ENCODE data around the gene CORO1C.

The CORO1C gene

GRCh38 chr12:108607981-108608600 is 123.2 kb downstream of the CORO1C start:
- no peak for DNase-seq (ENCODE audit: low read depth)
- no peak overlapping the region for H3K4me3 ChIP-seq (ENCODE audit: low read depth, low read length)
- TF ChIP-seq, protein P1, sequence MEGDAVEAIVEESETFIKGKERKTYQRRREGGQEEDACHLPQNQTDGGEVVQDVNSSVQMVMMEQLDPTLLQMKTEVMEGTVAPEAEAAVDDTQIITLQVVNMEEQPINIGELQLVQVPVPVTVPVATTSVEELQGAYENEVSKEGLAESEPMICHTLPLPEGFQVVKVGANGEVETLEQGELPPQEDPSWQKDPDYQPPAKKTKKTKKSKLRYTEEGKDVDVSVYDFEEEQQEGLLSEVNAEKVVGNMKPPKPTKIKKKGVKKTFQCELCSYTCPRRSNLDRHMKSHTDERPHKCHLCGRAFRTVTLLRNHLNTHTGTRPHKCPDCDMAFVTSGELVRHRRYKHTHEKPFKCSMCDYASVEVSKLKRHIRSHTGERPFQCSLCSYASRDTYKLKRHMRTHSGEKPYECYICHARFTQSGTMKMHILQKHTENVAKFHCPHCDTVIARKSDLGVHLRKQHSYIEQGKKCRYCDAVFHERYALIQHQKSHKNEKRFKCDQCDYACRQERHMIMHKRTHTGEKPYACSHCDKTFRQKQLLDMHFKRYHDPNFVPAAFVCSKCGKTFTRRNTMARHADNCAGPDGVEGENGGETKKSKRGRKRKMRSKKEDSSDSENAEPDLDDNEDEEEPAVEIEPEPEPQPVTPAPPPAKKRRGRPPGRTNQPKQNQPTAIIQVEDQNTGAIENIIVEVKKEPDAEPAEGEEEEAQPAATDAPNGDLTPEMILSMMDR (conservative IDR thresholded peaks at IDR 0.05; ENCODE audit: low read depth, low read length), result no peak

- no peak for DNase-seq (ENCODE audit: low read depth)
- H3K4me3 ChIP-seq (ENCODE audit: low read depth, low read length), result no peak overlapping the region
- TF ChIP-seq, protein P1 (conservative IDR thresholded peaks at IDR 0.05; ENCODE audit: low read depth, low read length), result no peak
These were observed 124.8 kb downstream of the CORO1C start for GRCh38 chr12:108606492-108606891.

DNA sequence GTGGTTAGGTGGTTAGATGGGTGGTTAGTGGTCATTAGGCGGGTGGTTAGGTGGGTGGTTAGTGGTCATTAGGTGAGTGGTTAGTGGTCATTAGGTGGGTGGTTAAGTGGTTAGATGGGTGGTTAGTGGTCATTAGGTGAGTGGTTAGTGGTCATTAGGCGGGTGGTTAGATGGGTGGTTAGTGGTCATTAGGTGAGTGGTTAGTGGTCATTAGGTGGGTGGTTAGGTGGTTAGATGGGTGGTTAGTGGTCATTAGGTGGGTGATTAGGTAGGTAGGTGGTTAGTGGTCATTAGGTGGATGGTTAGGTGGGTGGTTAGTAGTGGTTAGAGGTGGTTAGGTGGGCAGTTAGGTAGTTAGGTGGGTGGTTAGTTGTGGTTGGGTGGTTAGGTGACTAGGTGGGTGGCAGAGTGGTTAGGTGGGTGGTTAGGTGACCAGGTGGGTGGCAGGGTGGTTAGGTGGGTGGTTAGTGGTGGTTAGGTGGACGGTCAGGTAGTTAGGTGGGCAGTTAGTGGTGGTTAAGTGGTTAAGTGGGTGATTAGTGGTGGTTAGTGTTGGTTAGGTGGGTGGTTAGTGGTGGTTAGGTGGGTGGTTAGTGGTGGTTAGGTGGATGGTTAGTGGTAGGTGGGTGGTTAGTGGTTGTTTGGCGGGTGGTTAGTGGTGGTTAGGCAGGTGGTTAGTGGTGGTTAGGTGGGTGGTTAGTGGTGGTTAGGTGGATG is 125.5 kb downstream of the CORO1C start:
- H3K4me3 ChIP-seq (ENCODE audit: low read depth, low read length), result no peak overlapping the region
- DNase-seq (ENCODE audit: low read depth), result no peak
- TF ChIP-seq, protein P1 (conservative IDR thresholded peaks at IDR 0.05; ENCODE audit: low read depth, low read length), result no peak

DNA sequence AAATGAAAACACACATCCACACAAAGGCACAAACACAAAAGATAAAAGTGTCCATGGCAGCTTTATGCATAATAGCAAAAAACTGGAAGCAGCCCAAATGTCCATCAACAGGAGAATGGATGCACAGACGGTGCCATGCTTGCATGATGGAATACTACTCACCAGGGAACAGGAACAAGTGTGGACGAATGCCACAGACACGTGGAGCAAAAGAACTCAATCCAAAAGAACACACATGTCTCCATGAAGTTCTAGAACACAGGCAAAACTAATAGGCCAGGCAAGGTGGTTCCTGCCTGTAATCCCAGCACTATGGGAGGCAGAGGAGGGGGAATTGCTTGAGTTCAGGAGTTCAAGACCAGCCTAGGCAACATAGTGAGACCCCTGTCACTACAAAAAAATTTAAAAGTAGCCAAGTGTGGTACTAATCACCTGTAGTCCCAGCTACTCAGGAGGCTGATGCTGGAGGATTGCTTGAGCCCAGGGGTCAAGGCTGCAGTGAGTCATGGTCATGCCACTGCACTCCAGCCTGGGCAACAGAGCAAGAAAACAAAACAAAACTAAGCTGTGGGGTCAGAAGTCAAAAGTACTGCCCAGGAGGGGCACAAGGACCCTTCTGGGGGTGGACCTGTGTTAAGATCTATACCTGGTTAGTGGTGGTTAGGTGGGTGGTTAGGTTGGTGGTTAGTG is 126.2 kb downstream of the CORO1C start:
- no peak overlapping the region for H3K4me3 ChIP-seq (ENCODE audit: low read depth, low read length)
- DNase-seq (ENCODE audit: low read depth), result peak; percentile 50
- TF ChIP-seq, protein P1 (conservative IDR thresholded peaks at IDR 0.05; ENCODE audit: low read depth, low read length), result no peak

DNA sequence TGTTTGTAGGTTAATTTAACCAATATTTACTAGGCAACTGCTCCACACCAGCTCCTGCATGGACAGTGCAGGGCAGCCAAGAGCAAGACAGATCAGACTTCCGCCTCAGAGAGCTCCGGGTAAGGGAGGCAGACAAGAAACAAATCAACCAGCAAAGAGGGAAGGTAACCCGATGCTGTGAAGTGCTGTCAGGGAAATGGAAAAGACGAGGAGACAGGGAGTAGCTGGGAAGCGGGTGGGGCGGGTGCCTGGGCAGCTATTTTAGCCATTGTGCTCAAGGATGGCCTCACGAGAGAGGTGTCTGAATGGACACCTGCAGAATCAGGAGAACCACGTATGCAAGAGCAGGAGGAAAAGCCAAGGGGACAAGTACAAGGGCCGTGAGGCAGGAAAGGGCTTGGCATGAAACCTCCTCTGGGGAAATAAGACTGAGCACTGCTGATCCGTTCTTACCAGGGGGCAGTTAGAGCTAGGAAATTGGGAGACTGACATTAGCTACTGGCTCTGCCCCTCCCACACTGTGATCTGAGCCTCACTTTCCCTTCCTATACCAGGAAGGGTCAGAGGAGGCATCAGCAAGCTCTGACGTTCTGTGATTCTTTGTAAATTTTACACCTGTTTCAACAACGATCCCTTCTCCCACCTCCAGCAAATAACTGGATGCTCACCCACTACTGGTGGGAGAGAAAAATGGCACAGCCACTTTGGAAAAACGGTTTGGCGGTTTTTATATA is 126.9 kb downstream of the CORO1C start:
- H3K4me3 ChIP-seq (ENCODE audit: low read depth, low read length), result no peak overlapping the region
- no peak for DNase-seq (ENCODE audit: low read depth)
- TF ChIP-seq, protein P1 (conservative IDR thresholded peaks at IDR 0.05; ENCODE audit: low read depth, low read length), result no peak

DNA sequence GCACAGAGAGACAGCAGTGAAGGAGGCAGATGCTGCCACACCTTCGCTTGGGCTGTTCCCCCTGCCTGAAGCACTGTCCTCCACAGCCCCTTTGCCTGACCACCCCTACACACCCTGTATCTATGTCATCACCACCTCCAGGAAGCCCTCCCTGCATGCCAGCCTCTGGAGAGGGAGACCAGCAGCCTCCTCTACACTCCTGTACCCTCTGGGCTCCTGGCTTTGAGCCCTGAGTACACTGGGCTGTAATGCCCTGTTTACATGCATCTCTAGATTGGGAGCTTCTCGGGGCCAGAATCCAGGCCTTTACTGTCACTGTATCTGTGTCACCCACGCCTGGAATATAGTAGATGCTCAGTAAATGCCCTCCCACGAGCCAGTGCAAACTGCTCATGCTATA is 127.6 kb downstream of the CORO1C start:
- TF ChIP-seq, protein P1 (conservative IDR thresholded peaks at IDR 0.05; ENCODE audit: low read depth, low read length), result no peak
- no peak overlapping the region for H3K4me3 ChIP-seq (ENCODE audit: low read depth, low read length)
- DNase-seq (ENCODE audit: low read depth), result no peak
